Measurements from ENCODE around the gene DNAJC5.

DNA sequence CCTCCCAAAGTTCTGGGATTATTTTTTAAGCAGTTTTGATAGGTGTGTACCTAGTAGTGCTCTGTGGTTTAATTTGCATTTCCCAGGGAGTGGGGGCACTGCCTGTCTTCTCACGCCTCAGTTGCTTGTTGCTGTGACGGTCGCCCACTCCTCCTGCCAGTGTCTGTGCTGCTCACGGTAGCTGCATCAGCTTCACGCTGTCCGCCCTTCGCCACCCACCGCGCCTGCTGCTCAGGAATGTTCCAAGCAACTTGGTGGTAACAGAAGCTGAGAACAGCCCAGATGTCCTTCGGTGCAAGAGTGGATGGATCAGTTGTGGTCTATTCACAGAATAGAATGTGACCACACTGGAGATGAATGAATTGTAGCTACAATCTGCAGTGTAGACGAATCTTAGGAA, 22.9 kb downstream of the DNAJC5 start:
- TF ChIP-seq, protein P1, sequence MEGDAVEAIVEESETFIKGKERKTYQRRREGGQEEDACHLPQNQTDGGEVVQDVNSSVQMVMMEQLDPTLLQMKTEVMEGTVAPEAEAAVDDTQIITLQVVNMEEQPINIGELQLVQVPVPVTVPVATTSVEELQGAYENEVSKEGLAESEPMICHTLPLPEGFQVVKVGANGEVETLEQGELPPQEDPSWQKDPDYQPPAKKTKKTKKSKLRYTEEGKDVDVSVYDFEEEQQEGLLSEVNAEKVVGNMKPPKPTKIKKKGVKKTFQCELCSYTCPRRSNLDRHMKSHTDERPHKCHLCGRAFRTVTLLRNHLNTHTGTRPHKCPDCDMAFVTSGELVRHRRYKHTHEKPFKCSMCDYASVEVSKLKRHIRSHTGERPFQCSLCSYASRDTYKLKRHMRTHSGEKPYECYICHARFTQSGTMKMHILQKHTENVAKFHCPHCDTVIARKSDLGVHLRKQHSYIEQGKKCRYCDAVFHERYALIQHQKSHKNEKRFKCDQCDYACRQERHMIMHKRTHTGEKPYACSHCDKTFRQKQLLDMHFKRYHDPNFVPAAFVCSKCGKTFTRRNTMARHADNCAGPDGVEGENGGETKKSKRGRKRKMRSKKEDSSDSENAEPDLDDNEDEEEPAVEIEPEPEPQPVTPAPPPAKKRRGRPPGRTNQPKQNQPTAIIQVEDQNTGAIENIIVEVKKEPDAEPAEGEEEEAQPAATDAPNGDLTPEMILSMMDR (IDR thresholded peaks at IDR 0.05) = no peak
- no peak for TF ChIP-seq POLR2A (IDR thresholded peaks at IDR 0.05)
